Right atrium auricular region (tissue), 2 donors: ENCODE data around the gene CPED1. TPM values are rescaled to one million over a fixed set of nuclear protein-coding genes. Genes with fewer than 3 reads are reported as not detected.

Source experiments
- DNase-seq: peaks from one replicate; pipeline ENCODE4 v3.0.0-alpha.2; 2019; ENCODE audit warnings: low spot score
- H3K27ac ChIP-seq, 2 donors: fragments of 200-600 bp; sonication (generic); 1 replicate in 1 of 2; 2 replicates in 1 of 2; pipeline ENCODE4 v1.5.1; 2016 to 2019
- H3K27me3 ChIP-seq, 2 donors: fragments of 200-600 bp; sonication (generic); one replicate each; pipeline versions ENCODE4 v1.5.1 to v1.6.0; 2017 to 2019
- H3K36me3 ChIP-seq: fragments of 200-600 bp; sonication (generic); one replicate; pipeline ENCODE4 v1.5.1; 2016
- H3K4me1 ChIP-seq, 2 donors: fragments of 200-600 bp; sonication (generic); one replicate each; pipeline versions ENCODE4 v1.5.1 to v1.6.0; 2017 to 2019
- H3K4me3 ChIP-seq, 2 donors: fragments of 200-600 bp; sonication (generic); 1 replicate in 1 of 2; 2 replicates in 1 of 2; pipeline ENCODE4 v1.5.1; 2017 to 2019; ENCODE audit warnings: mild to moderate bottlenecking in 1 of 2, moderate library complexity in 1 of 2
- H3K9me3 ChIP-seq, 2 donors: fragments of 200-600 bp; sonication (generic); one replicate each; pipeline ENCODE4 v1.5.1; 2019
- total RNA-seq, 2 donors: library from RNA; depleted of rRNA; stranded (reverse); fragments of >200 nt; gene quantifications; one replicate each; pipeline ENCODE4 v1.1.0, GENCODE V29; 2016
- TF ChIP-seq, protein P1 (sequence below), 2 donors: fragments of 200-600 bp; sonication (generic); IDR thresholded peaks; one replicate each; pipeline ENCODE4 v1.5.1; 2019; ENCODE audit warnings: antibody characterized with exemption in 2 of 2

Gene CPED1
- total RNA-seq, 2 donors from 2014 or later: 13.8 to 19.0 TPM

GRCh38 chr7:121011401-121011800 is 22.9 kb downstream of the CPED1 start:
- Histone ChIP-seq H3K4me3 (no peak overlapping the region), H3K4me1 (peaks cover 0 to 14% of the 10 kb centered on the region in 2 donors), H3K36me3 (peaks cover 8% of the 10 kb centered on the region), H3K9me3 (no peaks in the 10 kb centered on the region), H3K27me3 (no peaks in the 10 kb centered on the region), H3K27ac (no peak overlapping the region)
- TF ChIP-seq, protein P1, sequence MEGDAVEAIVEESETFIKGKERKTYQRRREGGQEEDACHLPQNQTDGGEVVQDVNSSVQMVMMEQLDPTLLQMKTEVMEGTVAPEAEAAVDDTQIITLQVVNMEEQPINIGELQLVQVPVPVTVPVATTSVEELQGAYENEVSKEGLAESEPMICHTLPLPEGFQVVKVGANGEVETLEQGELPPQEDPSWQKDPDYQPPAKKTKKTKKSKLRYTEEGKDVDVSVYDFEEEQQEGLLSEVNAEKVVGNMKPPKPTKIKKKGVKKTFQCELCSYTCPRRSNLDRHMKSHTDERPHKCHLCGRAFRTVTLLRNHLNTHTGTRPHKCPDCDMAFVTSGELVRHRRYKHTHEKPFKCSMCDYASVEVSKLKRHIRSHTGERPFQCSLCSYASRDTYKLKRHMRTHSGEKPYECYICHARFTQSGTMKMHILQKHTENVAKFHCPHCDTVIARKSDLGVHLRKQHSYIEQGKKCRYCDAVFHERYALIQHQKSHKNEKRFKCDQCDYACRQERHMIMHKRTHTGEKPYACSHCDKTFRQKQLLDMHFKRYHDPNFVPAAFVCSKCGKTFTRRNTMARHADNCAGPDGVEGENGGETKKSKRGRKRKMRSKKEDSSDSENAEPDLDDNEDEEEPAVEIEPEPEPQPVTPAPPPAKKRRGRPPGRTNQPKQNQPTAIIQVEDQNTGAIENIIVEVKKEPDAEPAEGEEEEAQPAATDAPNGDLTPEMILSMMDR (IDR thresholded peaks at IDR 0.05): no peak
- no peak for DNase-seq

GRCh38 chr7:121012170-121012874 is 23.8 kb downstream of the CPED1 start:
- Histone ChIP-seq H3K9me3 (no peaks in the 10 kb centered on the region), H3K27ac (peak overlapping the region in 1 of 2 donors; percentile 38), H3K27me3 (no peaks in the 10 kb centered on the region), H3K4me1 (peaks cover 0 to 17% of the 10 kb centered on the region in 2 donors), H3K4me3 (no peak overlapping the region), H3K36me3 (peaks cover 8% of the 10 kb centered on the region)
- DNase-seq: no peak
- TF ChIP-seq, protein P1 (IDR thresholded peaks at IDR 0.05): no peak

GRCh38 chr7:121012919-121013318 is 24.4 kb downstream of the CPED1 start:
- Histone ChIP-seq H3K4me1 (peaks cover 0 to 23% of the 10 kb centered on the region in 2 donors), H3K4me3 (no peak overlapping the region), H3K9me3 (no peaks in the 10 kb centered on the region), H3K27me3 (no peaks in the 10 kb centered on the region), H3K36me3 (peaks cover 8% of the 10 kb centered on the region), H3K27ac (peak overlapping the region in 1 of 2 donors; percentile 38)
- TF ChIP-seq, protein P1 (IDR thresholded peaks at IDR 0.05): no peak
- DNase-seq: no peak

- no peaks in the 10 kb centered on the region for H3K27me3 ChIP-seq
- TF ChIP-seq, protein P1 (IDR thresholded peaks at IDR 0.05): no peak
- peak overlapping the region; percentile 22 to 52 for H3K27ac ChIP-seq
- DNase-seq: no peak
- no peak overlapping the region for H3K4me3 ChIP-seq
- H3K9me3 ChIP-seq: no peaks in the 10 kb centered on the region
- peaks cover 8% of the 10 kb centered on the region for H3K36me3 ChIP-seq
- H3K4me1 ChIP-seq: peaks cover 0 to 49% of the 10 kb centered on the region in 2 donors
Observed at GRCh38 chr7:121015560-121015959, 27.0 kb downstream of the CPED1 start.

GRCh38 chr7:121016966-121017365 is 28.5 kb downstream of the CPED1 start:
- TF ChIP-seq, protein P1 (IDR thresholded peaks at IDR 0.05): no peak
- H3K36me3 ChIP-seq: peaks cover 8% of the 10 kb centered on the region
- no peak overlapping the region for H3K4me3 ChIP-seq
- H3K27me3 ChIP-seq: no peaks in the 10 kb centered on the region
- H3K27ac ChIP-seq: peak overlapping the region; percentile 56 to 82
- no peaks in the 10 kb centered on the region for H3K9me3 ChIP-seq
- peaks cover 0 to 50% of the 10 kb centered on the region in 2 donors for H3K4me1 ChIP-seq
- no peak for DNase-seq
